ENCODE measurements around the gene SH3RF3. TPM values are rescaled to one million over a fixed set of nuclear protein-coding genes. Genes with fewer than 3 reads are reported as not detected.

SH3RF3 gene
- total RNA-seq, 2 donors from 2014 or later = 1.5 to 1.8 TPM

DNA sequence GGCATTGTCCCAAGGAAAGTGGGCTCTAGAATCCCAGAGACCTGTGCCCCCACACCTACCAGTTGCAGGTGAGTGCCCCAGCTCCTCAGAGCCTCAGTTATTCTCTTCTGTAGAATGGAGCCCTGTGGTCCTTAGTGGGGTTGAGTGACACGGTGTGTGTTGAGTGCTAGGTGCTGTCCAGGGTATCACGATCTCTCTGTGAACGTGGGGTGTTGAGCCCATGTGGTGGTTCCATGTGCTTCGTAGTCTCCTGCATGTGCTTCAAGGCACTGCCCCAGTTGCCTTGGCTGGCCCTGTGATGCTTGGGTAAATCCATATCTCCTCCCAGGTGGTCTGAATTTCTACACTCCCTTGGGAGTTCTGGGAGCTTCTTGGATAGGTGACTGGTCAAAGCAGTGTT, 54.9 kb downstream of the SH3RF3 start:
- H3K4me1 Mint-ChIP-seq = peaks cover 6% of the 10 kb centered on the region
- H3K27ac Mint-ChIP-seq = no peak overlapping the region
- Histone ChIP-seq H3K27ac (ENCODE audit: low read depth, low read length) (no peak overlapping the region), H3K27me3 (ENCODE audit: control insufficient read depth, insufficient read depth, low read length, poor library complexity, severe bottlenecking) (no peaks in the 10 kb centered on the region), H3K36me3 (ENCODE audit: control insufficient read depth, insufficient read depth, low read length) (no peaks in the 10 kb centered on the region), H3K9me3 (ENCODE audit: control insufficient read depth, low read length) (peaks cover 24% of the 10 kb centered on the region), H3K4me3 (ENCODE audit: low read length) (no peak overlapping the region), H3K4me1 (ENCODE audit: control insufficient read depth, insufficient read depth, low read length) (no peaks in the 10 kb centered on the region), H3K9ac (ENCODE audit: extremely low read depth, low read length, poor library complexity, severe bottlenecking) (no peak overlapping the region)
- no peak overlapping the region for H3K4me3 Mint-ChIP-seq
- H3K36me3 Mint-ChIP-seq (ENCODE audit: low read depth) = no peaks in the 10 kb centered on the region
- H3K27me3 Mint-ChIP-seq (ENCODE audit: insufficient read depth) = peaks cover 1% of the 10 kb centered on the region
- TF ChIP-seq, protein P1, sequence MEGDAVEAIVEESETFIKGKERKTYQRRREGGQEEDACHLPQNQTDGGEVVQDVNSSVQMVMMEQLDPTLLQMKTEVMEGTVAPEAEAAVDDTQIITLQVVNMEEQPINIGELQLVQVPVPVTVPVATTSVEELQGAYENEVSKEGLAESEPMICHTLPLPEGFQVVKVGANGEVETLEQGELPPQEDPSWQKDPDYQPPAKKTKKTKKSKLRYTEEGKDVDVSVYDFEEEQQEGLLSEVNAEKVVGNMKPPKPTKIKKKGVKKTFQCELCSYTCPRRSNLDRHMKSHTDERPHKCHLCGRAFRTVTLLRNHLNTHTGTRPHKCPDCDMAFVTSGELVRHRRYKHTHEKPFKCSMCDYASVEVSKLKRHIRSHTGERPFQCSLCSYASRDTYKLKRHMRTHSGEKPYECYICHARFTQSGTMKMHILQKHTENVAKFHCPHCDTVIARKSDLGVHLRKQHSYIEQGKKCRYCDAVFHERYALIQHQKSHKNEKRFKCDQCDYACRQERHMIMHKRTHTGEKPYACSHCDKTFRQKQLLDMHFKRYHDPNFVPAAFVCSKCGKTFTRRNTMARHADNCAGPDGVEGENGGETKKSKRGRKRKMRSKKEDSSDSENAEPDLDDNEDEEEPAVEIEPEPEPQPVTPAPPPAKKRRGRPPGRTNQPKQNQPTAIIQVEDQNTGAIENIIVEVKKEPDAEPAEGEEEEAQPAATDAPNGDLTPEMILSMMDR (conservative IDR thresholded peaks at IDR 0.05) = no peak
- peaks cover 18% of the 10 kb centered on the region for H3K9me3 Mint-ChIP-seq
- WGBS, 2 experiments (ENCODE audit: insufficient coverage in 1 of 2, insufficient read length in 1 of 2) = 90 to 92% methylated on average over 4 of the region's 4 CpGs
- DNase-seq = no peak

DNA sequence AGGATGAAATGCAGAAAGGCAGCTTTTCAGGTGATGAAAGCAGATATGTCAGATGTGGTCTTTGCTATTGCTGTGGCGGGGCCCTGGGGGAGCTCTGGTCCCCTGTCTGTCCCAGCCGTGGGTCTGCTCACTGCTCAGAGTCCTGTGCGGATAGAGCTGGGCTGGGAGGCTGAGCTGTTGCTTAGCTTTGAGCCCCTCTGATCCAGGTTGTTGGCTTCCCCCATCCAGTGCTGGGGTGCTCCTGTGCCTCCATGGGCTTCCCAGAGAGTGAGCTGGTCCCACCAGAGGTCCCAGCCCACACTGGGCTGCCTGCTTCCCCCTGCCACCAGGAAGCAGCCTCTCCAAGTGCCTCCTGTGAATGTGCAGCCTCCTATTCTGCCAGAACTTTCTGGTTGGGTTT, 55.4 kb downstream of the SH3RF3 start:
- 90 to 100% methylated on average over 1 to 3 of the region's 3 CpGs for WGBS, 2 experiments (ENCODE audit: insufficient coverage in 1 of 2, insufficient read length in 1 of 2)

DNA sequence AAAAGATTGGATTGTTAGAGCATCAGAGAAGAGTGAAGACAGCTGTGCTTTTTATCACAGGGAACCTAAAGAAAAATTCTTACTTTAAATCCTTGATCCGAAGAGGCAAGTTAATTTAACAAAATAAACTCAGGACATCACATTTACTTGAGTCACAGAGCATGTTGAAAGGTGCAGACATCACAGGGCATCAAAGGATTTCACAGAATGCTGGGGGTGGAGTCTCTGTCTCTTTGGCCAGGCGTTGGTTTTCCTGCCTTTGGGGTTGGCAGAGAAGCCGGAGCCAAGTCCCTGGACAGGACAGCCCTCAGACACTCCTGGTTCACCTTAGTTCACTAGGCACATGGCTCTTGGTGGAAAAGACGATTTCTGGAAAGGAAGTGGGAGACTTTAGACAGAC, 56.3 kb downstream of the SH3RF3 start:
- no peak overlapping the region for H3K9ac ChIP-seq (ENCODE audit: extremely low read depth, low read length, poor library complexity, severe bottlenecking)
- peaks cover 9% of the 10 kb centered on the region for H3K9me3 ChIP-seq (ENCODE audit: control insufficient read depth, low read length)
- Mint-ChIP-seq H3K36me3 (ENCODE audit: low read depth) (no peaks in the 10 kb centered on the region), H3K4me3 (no peak overlapping the region), H3K27me3 (ENCODE audit: insufficient read depth) (peaks cover 1% of the 10 kb centered on the region), H3K27ac (no peak overlapping the region), H3K9me3 (peaks cover 8% of the 10 kb centered on the region), H3K4me1 (peaks cover 6% of the 10 kb centered on the region)
- no peak overlapping the region for H3K27ac ChIP-seq (ENCODE audit: low read depth, low read length)
- H3K36me3 ChIP-seq (ENCODE audit: control insufficient read depth, insufficient read depth, low read length) = no peaks in the 10 kb centered on the region
- WGBS, 2 experiments (ENCODE audit: insufficient coverage in 1 of 2, insufficient read length in 1 of 2) = 90 to 93% methylated on average over 3 to 4 of the region's 4 CpGs
- peak; percentile 53 for DNase-seq
- no peaks in the 10 kb centered on the region for H3K4me1 ChIP-seq (ENCODE audit: control insufficient read depth, insufficient read depth, low read length)
- no peaks in the 10 kb centered on the region for H3K27me3 ChIP-seq (ENCODE audit: control insufficient read depth, insufficient read depth, low read length, poor library complexity, severe bottlenecking)
- no peak overlapping the region for H3K4me3 ChIP-seq (ENCODE audit: low read length)
- TF ChIP-seq, protein P1 (conservative IDR thresholded peaks at IDR 0.05) = no peak

More for the DNA sequence above, 55.4 kb downstream of the SH3RF3 start:
- Histone ChIP-seq H3K9me3 (ENCODE audit: control insufficient read depth, low read length) (peaks cover 19% of the 10 kb centered on the region), H3K27ac (ENCODE audit: low read depth, low read length) (no peak overlapping the region), H3K4me3 (ENCODE audit: low read length) (no peak overlapping the region), H3K9ac (ENCODE audit: extremely low read depth, low read length, poor library complexity, severe bottlenecking) (no peak overlapping the region), H3K27me3 (ENCODE audit: control insufficient read depth, insufficient read depth, low read length, poor library complexity, severe bottlenecking) (no peaks in the 10 kb centered on the region), H3K36me3 (ENCODE audit: control insufficient read depth, insufficient read depth, low read length) (no peaks in the 10 kb centered on the region), H3K4me1 (ENCODE audit: control insufficient read depth, insufficient read depth, low read length) (no peaks in the 10 kb centered on the region)
- H3K36me3 Mint-ChIP-seq (ENCODE audit: low read depth) = no peaks in the 10 kb centered on the region
- peaks cover 17% of the 10 kb centered on the region for H3K9me3 Mint-ChIP-seq
- peaks cover 1% of the 10 kb centered on the region for H3K27me3 Mint-ChIP-seq (ENCODE audit: insufficient read depth)
- DNase-seq = no peak
- TF ChIP-seq, protein P1 (conservative IDR thresholded peaks at IDR 0.05) = no peak
- H3K4me1 Mint-ChIP-seq = peaks cover 6% of the 10 kb centered on the region
- H3K4me3 Mint-ChIP-seq = no peak overlapping the region
- H3K27ac Mint-ChIP-seq = no peak overlapping the region
